GM12874 (cell line): ENCODE data around the gene DNAL1.

Experiments
- TF ChIP-seq, protein P1 (sequence below): IDR thresholded peaks from 2 replicates; pipeline ENCODE4 v1.5.1; 2011; ENCODE audit warnings: low read depth, mild to moderate bottlenecking, control low read depth, low read length, moderate library complexity; ENCODE audit not compliant: insufficient read depth

The DNAL1 gene, protein sequence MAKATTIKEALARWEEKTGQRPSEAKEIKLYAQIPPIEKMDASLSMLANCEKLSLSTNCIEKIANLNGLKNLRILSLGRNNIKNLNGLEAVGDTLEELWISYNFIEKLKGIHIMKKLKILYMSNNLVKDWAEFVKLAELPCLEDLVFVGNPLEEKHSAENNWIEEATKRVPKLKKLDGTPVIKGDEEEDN

DNA sequence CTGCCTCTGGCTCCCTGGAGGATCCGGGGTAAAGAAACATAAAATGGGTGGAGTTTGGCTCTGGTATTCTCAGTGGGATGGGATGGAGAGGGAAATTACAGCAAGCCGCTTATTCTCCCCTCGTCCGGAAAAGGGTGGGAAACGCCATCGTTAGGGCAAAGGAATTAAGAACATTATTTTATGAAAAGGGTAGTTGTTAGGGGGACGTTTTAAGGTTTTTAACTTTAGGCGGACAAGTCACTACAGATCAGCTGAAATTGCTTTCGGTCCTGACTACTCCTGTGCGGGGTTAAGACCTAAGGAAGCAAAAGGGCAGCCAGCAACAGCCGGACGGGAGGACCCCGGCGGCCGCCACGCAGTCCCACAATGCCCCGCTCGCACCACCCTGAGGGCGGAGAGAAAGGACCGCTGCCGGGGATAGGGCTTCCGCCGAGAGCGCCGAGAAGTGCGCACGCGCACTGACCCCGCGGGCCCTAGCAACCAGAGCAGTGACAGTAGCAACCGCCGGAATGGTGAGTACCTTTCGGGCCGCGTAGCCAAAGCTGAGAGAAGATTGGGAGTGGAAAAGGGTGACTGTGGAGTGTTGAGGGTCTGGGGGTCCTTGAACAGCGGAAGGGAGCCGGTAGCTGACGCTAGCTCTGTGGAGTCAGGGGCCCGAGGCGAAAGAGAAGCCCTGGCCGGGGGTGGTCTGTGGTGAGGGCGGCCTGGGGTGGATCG lies at the start of gene DNAL1:
TSS of gene DNAL1 (plus strand) at position 456 of the 717 bp plus-strand sequence. CDS start at position 510, 54 bp downstream.
- TF ChIP-seq, protein P1, sequence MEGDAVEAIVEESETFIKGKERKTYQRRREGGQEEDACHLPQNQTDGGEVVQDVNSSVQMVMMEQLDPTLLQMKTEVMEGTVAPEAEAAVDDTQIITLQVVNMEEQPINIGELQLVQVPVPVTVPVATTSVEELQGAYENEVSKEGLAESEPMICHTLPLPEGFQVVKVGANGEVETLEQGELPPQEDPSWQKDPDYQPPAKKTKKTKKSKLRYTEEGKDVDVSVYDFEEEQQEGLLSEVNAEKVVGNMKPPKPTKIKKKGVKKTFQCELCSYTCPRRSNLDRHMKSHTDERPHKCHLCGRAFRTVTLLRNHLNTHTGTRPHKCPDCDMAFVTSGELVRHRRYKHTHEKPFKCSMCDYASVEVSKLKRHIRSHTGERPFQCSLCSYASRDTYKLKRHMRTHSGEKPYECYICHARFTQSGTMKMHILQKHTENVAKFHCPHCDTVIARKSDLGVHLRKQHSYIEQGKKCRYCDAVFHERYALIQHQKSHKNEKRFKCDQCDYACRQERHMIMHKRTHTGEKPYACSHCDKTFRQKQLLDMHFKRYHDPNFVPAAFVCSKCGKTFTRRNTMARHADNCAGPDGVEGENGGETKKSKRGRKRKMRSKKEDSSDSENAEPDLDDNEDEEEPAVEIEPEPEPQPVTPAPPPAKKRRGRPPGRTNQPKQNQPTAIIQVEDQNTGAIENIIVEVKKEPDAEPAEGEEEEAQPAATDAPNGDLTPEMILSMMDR, result no peak

DNA sequence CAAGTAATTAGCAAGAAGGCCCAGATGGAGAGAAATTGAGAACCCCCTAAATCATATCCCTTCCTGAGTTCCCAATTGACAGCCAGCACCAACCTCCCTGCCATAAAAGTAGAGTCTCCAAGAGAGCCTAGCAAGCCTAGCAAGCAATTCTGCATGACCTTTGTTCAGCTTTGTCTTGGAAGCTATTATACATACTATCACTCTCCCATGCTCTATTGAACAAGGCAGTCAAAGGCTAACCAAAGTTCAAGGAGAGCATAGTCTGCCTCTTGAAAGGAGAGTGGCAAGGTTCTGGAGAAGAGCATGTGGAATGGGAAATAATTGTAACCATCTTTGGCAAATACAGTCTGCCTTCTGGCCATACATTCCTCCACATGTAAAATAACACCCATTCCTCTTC lies 45.3 kb upstream of the DNAL1 start:
- TF ChIP-seq, protein P1, result no peak

DNA sequence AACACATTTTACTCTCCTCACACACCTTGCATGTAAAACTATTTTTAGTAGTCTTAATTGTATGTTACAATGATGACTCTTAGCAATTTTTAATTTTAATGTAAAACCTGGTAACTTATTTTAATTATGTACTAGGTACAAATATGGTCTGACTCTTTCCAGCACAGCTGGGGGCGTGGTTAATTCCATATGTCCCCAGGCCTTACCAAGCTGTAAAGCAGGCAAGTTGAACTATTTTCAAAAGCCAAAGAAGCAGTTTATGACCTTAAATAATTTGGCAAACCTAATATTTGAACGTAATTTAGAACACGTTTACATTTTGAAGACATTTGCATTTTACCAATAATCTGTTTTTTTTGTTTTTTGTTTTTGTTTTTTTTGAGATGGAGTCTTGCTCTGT lies 41.8 kb upstream of the DNAL1 start:
- TF ChIP-seq, protein P1, result no peak

DNA sequence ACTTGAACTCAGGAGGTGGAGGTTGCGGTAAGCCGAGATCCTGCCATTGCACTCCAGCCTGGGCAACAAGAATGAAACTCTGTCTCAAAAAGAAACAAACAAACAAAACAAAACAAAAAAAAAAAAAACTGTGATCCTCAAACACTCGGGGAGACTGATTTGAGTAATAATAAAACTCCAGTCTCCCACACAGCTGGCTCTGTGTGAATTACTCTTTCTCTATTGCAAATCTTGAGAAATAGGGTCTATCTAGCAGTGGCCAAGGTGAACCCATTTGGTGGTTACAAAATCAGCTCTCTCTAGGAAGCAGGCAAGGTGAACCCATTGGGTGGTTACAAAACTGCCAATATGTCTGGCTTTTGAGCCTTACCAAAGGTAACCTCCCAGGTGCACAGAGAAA lies 38.5 kb upstream of the DNAL1 start:
- TF ChIP-seq, protein P1, result no peak

DNA sequence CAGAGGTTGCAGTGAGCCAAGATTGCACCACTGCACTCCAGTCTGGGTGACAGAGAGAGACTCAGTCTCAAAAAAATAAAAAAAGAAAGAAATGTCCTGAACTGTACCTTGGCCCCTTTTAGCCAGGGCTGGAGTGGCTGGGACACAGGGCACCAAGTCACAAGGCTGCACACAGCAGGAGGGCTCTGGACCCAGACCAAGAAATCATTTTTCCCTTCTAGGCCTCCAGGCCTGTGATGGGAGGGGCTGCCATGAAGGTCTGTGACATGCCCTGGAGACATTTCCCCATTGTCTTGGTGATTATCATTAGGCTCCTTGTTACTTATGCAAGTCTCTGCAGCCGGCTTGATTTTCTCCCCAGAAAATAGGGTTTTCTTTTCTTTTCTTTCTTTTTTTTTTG lies 37.5 kb upstream of the DNAL1 start:
- TF ChIP-seq, protein P1, result no peak

DNA sequence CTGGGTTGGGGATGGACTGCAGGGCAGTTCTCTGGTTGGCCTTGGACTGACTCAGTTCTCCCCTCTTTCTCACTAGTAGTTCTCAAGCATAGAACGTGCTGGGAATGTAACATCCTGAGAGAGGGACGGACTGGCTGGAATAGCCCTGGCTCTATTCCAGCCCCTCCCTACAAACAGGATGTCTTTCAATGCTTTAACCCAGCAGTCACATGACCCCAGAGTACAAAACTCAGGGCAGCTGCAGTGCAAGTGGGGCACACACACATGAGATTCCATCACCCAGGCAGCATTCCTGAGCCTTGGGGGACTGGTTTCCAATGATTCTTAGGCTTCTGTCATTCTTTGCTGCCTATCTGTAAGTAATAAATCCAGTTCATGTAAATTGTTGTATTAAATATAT lies 34.1 kb upstream of the DNAL1 start:
- TF ChIP-seq, protein P1, result no peak

DNA sequence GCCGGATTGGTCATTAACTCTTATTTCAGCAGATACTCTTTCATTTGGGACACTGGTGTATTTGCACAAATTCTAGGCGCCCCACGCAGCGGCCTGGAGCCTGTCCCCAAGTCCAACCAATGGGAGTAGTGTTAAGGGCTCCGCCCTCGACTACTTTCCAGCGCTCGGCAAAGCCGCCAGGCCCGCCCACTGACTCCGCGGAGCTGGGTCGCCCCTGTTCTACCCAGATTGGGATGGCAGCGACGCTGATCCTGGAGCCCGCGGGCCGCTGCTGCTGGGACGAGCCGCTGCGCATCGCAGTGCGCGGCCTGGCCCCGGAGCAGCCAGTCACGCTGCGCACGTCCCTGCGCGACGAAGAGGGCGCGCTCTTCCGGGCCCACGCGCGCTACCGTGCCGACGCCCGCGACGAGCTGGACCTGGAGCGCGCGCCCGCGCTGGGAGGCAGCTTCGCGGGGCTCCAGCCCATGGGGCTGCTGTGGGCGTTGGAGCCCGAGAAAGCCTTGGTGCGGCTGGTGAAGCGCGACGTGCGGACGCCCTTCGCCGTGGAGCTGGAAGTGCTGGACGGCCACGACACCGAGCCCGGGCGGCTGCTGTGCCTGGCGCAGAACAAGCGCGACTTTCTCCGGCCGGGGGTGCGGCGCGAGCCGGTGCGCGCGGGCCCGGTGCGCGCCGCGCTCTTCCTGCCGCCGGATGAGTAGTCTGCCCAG lies 32.3 kb upstream of the DNAL1 start, which contains the start of gene ACOT6:
TSS of gene ACOT6 (plus strand) at position 179 of the 707 bp plus-strand sequence. CDS start at position 234, 55 bp downstream.
- TF ChIP-seq, protein P1, result no peak
